Skeletal muscle tissue (tissue), 4 donors: Measurements from ENCODE around the gene ARSI. TPM values are rescaled to one million over a fixed set of nuclear protein-coding genes. Genes with fewer than 3 reads are reported as not detected.

ENCODE experiments used
- H3K27ac ChIP-seq: one replicate; pipeline ENCODE4 v1.7.0; 2013; ENCODE audit warnings: mild to moderate bottlenecking, low read depth, low read length, inconsistent platforms
- H3K27me3 ChIP-seq, 3 donors: one replicate each; pipeline ENCODE4 v1.7.0; 2013; ENCODE audit warnings: low read length in 3 of 3; ENCODE audit not compliant: control insufficient read depth in 3 of 3, insufficient read depth in 3 of 3
- H3K36me3 ChIP-seq, 3 donors: one replicate each; pipeline ENCODE4 v1.7.0; 2013; ENCODE audit warnings: low read length in 3 of 3; ENCODE audit not compliant: control insufficient read depth in 3 of 3, insufficient read depth in 3 of 3
- H3K4me1 ChIP-seq, 3 donors: one replicate each; pipeline ENCODE4 v1.7.0; 2013; ENCODE audit warnings: low read length in 3 of 3, mild to moderate bottlenecking in 3 of 3; ENCODE audit not compliant: control insufficient read depth in 3 of 3, insufficient read depth in 3 of 3
- H3K4me3 ChIP-seq, 3 donors: one replicate each; pipeline ENCODE4 v1.7.0; 2013; ENCODE audit warnings: low read length in 3 of 3
- H3K9ac ChIP-seq, 3 donors: one replicate each; pipeline ENCODE4 v1.7.0; 2013; ENCODE audit warnings: low read length in 3 of 3, mild to moderate bottlenecking in 3 of 3, moderate library complexity in 2 of 3, low read depth in 1 of 3
- H3K9me3 ChIP-seq, 3 donors: one replicate each; pipeline ENCODE4 v1.7.0; 2013; ENCODE audit warnings: low read length in 3 of 3; ENCODE audit not compliant: control insufficient read depth in 3 of 3
- total RNA-seq: library from RNA; depleted of rRNA; stranded (reverse); fragments of >200 nt; gene quantifications from one replicate; pipeline ENCODE4 v1.2.3, GENCODE V29; 2014
- donor health status: Osteomylitis.

The ARSI gene
- total RNA-seq, 1 donor from 2014 or later: 9.9 TPM

DNA sequence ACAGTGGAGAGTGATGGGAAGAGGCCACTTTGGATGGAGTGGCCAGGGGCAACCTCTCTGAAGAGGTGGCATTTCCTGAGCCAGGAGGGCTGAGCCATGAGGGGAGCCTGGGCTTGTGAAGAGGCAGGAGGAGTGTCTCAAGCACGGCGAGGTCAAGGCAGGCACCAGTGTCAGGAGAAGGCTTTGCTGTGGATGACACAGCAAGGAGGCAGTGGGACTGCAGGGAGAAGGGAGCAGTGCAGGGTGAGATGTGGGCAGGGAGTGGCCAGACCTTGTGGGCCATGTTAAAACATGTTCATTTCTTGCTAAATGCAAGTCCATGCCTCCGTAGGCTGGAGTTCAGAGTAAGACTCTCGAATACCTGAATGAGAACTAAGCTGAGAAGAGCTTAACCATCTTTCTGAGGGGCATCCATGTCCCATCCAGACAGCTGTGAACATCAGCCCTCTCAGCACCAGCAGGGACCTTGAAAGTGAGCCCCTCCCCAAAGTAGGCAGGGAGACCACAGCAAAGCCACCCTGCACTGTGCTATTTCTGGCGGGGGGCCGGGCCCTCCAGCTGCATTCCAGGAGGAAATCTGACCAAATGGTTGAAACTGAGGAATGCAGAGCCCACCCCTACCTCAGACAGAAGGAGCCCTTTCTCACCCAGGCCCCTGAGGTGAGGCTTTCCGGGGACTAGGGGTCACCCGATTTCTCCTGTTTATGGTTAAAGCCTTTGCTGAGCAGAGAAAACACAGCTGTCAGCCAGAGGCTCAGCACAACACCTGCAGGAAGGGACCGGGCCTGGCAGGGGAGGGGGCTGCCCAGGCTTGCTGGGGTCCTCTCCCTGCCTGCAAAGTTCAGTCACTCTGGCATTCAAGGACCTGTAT, 16.1 kb upstream of the ARSI start:
- H3K4me3 ChIP-seq: no peak overlapping the region
- no peaks in the 10 kb centered on the region for H3K27me3 ChIP-seq
- no peaks in the 10 kb centered on the region for H3K9me3 ChIP-seq
- H3K9ac ChIP-seq: no peak overlapping the region
- H3K4me1 ChIP-seq: peaks cover 8 to 10% (median 9%) of the 10 kb centered on the region in 3 donors
- H3K36me3 ChIP-seq: no peaks in the 10 kb centered on the region
- no peak overlapping the region for H3K27ac ChIP-seq

DNA sequence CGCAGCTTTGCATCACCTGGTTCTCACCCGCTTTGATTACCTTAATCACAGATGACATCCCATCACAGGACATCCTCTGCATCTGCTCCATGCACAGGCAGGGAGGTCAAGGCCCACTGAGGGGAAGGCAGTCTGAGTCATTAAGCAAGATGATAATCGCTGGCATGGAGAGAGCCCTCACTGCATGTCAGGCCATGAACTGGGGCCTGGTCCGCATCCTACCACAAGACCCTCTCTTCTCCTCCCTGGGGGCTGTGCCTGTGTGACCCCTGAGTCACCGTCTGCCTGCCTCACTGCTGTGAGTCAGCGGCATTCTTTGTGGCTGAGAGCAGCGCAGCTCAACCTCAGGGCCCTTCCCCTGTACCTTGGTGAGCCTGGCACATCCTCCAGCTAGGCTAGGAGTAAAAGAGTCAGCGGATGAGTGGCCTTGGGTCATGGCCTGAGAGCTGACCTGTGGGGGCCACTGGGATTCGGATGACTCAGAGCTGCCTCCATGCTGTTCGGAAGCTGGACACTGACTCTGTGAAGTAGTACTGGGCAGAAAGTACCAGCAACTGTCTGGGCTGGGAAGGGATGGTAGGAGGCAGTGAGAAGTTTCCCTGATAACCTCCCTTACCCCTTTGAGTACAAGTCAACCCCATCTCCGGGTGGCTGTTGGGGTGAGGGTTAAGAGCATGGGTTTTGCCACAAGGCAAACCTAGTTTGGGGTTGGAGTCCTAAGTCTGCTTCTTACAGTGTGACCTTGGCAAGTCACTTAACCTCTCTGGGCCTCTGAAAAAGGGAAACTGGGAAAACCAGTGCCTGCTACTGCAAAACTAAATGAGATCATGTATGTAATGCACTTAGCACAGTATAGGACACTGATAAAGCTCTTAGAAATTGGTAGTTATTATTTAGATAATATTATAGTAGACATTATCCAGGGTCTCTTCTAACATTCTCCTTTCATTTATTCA, 14.6 kb upstream of the ARSI start:
- Histone ChIP-seq H3K9ac (no peak overlapping the region), H3K4me1 (peaks cover 9 to 11% (median 10%) of the 10 kb centered on the region in 3 donors), H3K9me3 (no peaks in the 10 kb centered on the region), H3K27ac (no peak overlapping the region), H3K4me3 (no peak overlapping the region), H3K27me3 (no peaks in the 10 kb centered on the region), H3K36me3 (no peaks in the 10 kb centered on the region)

DNA sequence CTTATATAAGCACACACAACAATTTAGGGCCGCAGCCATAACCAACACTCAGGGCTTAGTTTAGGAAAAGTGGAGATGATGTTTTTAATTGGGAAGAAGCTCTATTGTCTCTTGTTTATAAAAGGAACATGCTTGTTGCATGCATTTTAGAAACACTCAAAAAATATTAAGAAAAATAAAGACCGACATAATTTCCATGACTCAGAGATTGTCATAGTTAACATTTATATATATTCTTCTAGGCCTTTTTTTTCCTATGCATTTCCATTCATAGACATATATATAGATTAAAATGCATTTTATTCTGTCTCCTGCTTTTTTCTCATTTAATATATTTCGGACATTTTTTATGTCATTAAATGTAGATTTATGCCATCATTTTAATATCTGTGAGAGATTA, 13.6 kb upstream of the ARSI start:
- H3K4me1 ChIP-seq: peaks cover 9 to 11% (median 10%) of the 10 kb centered on the region in 3 donors
- no peak overlapping the region for H3K9ac ChIP-seq
- no peak overlapping the region for H3K27ac ChIP-seq
- H3K4me3 ChIP-seq: no peak overlapping the region
- peaks cover 0 to 2% (median 0%) of the 10 kb centered on the region in 3 donors for H3K27me3 ChIP-seq
- no peaks in the 10 kb centered on the region for H3K9me3 ChIP-seq
- no peaks in the 10 kb centered on the region for H3K36me3 ChIP-seq

DNA sequence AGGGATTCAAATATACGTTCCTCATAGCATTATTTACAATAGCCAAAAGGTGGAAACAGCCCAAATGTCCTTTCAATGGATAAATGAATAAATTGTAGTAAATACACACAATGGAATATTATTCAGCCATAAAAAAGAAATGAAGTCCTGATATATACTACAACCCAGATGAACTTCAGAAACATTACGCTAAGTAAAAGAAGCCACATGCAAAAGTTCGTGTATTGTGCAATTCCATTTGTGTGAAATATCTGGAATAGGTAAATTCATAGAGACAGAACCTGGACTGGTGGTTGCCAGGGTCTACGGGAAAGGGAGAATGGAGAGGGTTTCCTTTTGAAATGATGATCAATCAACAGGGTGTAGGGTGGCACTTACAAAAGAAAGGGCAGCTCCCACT, 12.5 kb upstream of the ARSI start:
- Histone ChIP-seq H3K9me3 (no peaks in the 10 kb centered on the region), H3K9ac (no peak overlapping the region), H3K4me1 (peaks cover 4 to 9% (median 5%) of the 10 kb centered on the region in 3 donors), H3K36me3 (no peaks in the 10 kb centered on the region), H3K27ac (no peak overlapping the region), H3K4me3 (no peak overlapping the region), H3K27me3 (peaks cover 0 to 4% (median 0%) of the 10 kb centered on the region in 3 donors)

DNA sequence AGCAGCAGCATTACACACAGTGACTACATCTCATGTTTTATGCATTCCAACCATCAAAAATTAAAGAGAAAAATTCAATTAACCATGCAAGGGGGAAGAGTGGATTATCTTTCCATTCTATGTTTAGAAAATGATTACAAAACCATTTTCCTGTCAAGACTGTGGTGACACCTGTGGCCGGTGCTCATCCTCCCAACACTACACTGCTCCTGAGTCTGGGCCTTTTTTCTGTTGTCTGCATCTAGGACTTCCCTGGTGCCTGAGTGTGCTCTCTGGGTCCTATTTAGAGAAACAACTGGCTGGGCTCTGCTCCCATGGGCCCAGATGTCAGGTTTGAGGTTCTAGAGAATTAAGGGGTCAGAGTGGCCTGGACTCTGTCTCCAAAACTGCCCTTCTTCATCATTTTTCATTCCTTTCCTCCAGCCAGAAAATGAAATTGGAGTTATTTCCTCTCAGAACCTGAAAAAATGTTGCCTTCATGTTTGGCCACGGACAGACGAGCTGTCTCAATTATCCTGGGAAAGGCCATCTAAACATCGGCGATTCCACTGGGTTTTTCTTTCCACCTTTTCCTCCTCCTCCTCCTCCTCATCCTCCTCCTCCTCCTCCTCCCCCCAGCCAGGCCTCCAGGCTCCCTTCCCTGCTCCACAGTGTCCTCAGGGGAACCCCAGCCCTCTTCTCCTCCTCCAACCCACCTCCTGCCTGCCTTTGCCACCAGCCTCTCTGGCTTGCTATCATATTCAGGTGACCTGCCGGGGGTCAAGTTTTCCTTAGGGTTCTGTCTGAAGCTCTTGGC, 11.4 kb upstream of the ARSI start:
- Histone ChIP-seq H3K9ac (no peak overlapping the region), H3K4me3 (no peak overlapping the region), H3K27ac (no peak overlapping the region), H3K27me3 (peaks cover 0 to 4% (median 0%) of the 10 kb centered on the region in 3 donors), H3K4me1 (peaks cover 0 to 7% (median 0%) of the 10 kb centered on the region in 3 donors), H3K36me3 (no peaks in the 10 kb centered on the region), H3K9me3 (no peaks in the 10 kb centered on the region)

DNA sequence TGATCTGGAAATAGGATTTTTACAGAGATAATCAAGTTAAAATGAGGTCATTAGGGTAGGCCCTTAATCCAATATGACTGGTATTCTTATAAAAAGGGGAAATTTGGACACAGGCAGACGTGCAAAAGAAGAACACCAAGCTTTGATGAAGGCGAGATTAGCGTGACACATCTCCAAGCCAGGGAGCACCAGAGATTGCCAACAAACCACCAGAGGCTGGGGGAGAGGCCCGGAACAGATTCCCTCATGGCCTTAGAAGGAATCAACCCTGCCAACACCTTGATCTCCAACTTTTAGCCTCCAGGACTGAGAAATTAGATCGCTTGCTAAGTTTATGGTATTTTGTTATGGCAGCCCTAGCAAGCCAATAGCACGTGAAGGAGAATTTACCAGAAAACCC, 10.8 kb upstream of the ARSI start:
- H3K9me3 ChIP-seq: no peaks in the 10 kb centered on the region
- no peaks in the 10 kb centered on the region for H3K36me3 ChIP-seq
- H3K9ac ChIP-seq: no peak overlapping the region
- H3K27ac ChIP-seq: no peak overlapping the region
- peaks cover 0 to 7% (median 0%) of the 10 kb centered on the region in 3 donors for H3K4me1 ChIP-seq
- H3K27me3 ChIP-seq: peaks cover 0 to 4% (median 0%) of the 10 kb centered on the region in 3 donors
- H3K4me3 ChIP-seq: no peak overlapping the region

DNA sequence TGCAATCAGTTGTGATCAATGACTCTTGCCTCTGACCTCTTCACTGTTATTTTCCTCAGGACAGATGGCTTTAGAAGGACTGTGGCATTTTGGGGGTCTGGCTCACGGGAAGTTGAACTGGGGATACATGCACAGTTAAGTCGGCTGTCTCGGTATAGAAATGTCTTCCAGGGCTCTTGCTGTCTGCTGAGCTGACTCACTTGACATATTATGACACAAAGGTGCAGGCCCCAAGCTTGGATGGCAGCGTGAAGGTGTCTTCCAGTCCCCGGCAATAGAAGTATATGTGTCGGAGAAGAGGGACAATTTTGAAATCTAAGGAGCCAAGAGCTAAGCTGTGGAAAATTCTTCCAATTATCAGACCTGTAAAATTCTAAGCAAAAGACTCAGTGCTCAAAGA, 9.8 kb upstream of the ARSI start:
- Histone ChIP-seq H3K9ac (no peak overlapping the region), H3K27ac (no peak overlapping the region), H3K27me3 (peaks cover 0 to 4% (median 0%) of the 10 kb centered on the region in 3 donors), H3K4me3 (no peak overlapping the region), H3K9me3 (no peaks in the 10 kb centered on the region), H3K4me1 (peaks cover 0 to 7% (median 0%) of the 10 kb centered on the region in 3 donors), H3K36me3 (no peaks in the 10 kb centered on the region)

DNA sequence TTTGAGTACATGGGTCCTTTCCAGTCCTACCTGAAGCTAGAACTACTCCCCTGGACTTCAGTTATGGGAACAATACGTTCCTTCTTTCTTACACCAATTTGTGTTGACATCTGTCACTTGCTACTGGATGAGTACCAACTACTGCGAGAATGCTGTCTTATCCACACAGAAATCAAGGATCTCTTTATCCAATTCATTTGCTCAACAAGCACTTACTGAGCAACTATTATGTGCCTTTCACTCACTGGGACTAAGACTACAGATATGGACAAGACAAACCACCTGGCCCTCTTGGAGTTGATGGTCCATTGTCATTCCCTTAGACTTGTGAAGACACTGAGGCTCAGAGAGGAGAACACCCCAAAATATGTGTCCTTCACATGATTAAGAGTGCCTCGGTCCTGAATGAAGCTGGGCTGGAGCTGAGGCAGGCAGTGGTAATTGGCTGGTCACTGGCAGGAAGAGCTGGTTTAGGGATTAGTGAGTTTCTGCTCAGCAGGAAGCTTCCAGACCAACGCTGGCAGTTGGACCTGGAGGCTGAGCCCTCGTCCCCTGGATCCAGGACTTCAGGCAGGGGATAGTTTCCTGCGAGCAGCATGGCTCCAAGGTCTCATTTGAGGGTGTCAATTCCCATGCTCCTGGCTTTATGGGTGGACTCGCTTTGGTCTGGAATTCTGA, 8.4 kb upstream of the ARSI start:
- Histone ChIP-seq H3K4me1 (peaks cover 0 to 7% (median 0%) of the 10 kb centered on the region in 3 donors), H3K27ac (no peak overlapping the region), H3K27me3 (peaks cover 0 to 4% (median 0%) of the 10 kb centered on the region in 3 donors), H3K9ac (no peak overlapping the region), H3K36me3 (no peaks in the 10 kb centered on the region), H3K9me3 (no peaks in the 10 kb centered on the region), H3K4me3 (no peak overlapping the region)

DNA sequence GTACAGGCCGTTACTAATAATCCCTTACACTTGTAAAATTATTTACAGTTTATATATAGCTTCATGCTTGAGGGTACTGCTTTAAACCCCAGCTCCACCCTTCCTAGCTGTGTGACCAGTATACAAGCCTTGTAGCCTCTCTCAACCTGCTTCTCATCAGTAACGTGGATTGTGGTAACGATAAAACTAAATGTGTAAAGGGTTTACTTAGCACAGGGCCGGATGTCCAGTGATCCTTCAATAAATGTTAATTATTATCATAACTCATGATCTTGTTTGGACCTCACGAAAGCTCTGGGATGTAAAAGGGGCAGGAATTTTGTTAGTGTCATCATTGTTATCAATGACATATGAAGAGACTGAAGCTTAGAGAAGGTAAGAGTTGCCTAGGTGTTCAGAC, 7.5 kb upstream of the ARSI start:
- Histone ChIP-seq H3K27me3 (peaks cover 0 to 4% (median 0%) of the 10 kb centered on the region in 3 donors), H3K36me3 (no peaks in the 10 kb centered on the region), H3K9me3 (no peaks in the 10 kb centered on the region), H3K4me1 (peaks cover 0 to 7% (median 0%) of the 10 kb centered on the region in 3 donors), H3K4me3 (no peak overlapping the region), H3K27ac (no peak overlapping the region), H3K9ac (no peak overlapping the region)
